Measurements from ENCODE around the gene CASZ1. TPM values are rescaled to one million over a fixed set of nuclear protein-coding genes. Genes with fewer than 3 reads are reported as not detected.

Gene CASZ1
- polyA plus RNA-seq, 3 donors = 0.30 to 3.7 (median 0.50) TPM

DNA sequence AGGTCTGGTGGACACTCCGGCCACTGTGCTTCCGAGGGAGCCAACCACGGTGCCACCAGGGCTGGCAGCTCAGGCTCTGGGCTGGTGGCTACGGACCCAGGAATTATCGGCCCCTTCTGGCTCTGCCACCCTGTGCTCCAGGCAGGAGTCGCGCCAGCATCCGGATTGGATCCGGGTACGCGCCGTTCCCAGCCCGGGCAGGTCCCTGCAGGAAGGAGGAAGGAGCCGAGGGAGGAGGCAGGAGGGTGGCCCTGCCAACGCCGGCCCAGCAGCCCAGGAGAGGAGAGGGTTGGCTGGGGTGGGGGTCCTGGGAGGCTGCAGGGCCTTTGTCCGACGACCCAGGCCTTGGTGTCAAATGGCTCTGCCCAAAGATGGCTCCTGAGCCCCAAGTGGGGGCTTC, 160.5 kb downstream of the CASZ1 start:
- H3K27ac ChIP-seq (ENCODE audit: low read depth in 1 of 2, low read length in 2 of 2) = no peak overlapping the region
- H4K20me1 ChIP-seq (ENCODE audit: insufficient read depth, low read length) = no peaks in the 10 kb centered on the region
- Mint-ChIP-seq H3K9me3 (peaks cover 0 to 7% (median 5%) of the 10 kb centered on the region in 7 donors), H3K4me1 (no peaks in the 10 kb centered on the region), H3K27ac (no peak overlapping the region), H3K4me3 (no peak overlapping the region), H3K36me3 (peaks cover 15 to 17% of the 10 kb centered on the region in 2 donors), H3K27me3 (ENCODE audit: low read depth in 3 of 3) (peaks cover 23 to 43% (median 31%) of the 10 kb centered on the region in 3 donors)
- no peak for DNase-seq
- peaks cover 5 to 23% of the 10 kb centered on the region in 2 donors for H3K27me3 ChIP-seq (ENCODE audit: control insufficient read depth in 2 of 2, insufficient read depth in 2 of 2, low read length in 2 of 2)
- H3K36me3 ChIP-seq (replicated peaks in 1 of 2; ENCODE audit: control insufficient read depth in 1 of 2, insufficient read depth in 2 of 2, low read length in 2 of 2) = peaks cover 3 to 4% of the 10 kb centered on the region in 2 donors
- WGBS (ENCODE audit: insufficient coverage) = 97% methylated on average over 17 of the region's 18 CpGs
- no peak overlapping the region for H3K9ac ChIP-seq (ENCODE audit: insufficient read depth, low read length, poor library complexity, severe bottlenecking)
- TF ChIP-seq, protein P1, sequence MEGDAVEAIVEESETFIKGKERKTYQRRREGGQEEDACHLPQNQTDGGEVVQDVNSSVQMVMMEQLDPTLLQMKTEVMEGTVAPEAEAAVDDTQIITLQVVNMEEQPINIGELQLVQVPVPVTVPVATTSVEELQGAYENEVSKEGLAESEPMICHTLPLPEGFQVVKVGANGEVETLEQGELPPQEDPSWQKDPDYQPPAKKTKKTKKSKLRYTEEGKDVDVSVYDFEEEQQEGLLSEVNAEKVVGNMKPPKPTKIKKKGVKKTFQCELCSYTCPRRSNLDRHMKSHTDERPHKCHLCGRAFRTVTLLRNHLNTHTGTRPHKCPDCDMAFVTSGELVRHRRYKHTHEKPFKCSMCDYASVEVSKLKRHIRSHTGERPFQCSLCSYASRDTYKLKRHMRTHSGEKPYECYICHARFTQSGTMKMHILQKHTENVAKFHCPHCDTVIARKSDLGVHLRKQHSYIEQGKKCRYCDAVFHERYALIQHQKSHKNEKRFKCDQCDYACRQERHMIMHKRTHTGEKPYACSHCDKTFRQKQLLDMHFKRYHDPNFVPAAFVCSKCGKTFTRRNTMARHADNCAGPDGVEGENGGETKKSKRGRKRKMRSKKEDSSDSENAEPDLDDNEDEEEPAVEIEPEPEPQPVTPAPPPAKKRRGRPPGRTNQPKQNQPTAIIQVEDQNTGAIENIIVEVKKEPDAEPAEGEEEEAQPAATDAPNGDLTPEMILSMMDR (IDR thresholded peaks at IDR 0.05) = no peak
- no peak overlapping the region for H3K4me2 ChIP-seq (replicated peaks; ENCODE audit: extremely low read depth, low read length, poor library complexity, severe bottlenecking)
- H3K9me3 ChIP-seq (replicated peaks in 1 of 2; ENCODE audit: control insufficient read depth in 1 of 2, insufficient read depth in 1 of 2, low read length in 2 of 2) = no peaks in the 10 kb centered on the region
- no peak overlapping the region for H2AFZ ChIP-seq (ENCODE audit: insufficient read depth, low read depth, low read length, poor library complexity, severe bottlenecking)
- intact Hi-C loops (cut with micrococcal nuclease) = no loop called here
- H3K4me3 ChIP-seq (replicated peaks in 1 of 3; ENCODE audit: low read depth in 2 of 3, low read length in 3 of 3) = no peak overlapping the region
- no peaks in the 10 kb centered on the region for H3K79me2 ChIP-seq (ENCODE audit: insufficient read depth, low read length)
- no peaks in the 10 kb centered on the region for H3K4me1 ChIP-seq (ENCODE audit: control insufficient read depth in 1 of 2, insufficient read depth in 2 of 2, low read length in 2 of 2)

DNA sequence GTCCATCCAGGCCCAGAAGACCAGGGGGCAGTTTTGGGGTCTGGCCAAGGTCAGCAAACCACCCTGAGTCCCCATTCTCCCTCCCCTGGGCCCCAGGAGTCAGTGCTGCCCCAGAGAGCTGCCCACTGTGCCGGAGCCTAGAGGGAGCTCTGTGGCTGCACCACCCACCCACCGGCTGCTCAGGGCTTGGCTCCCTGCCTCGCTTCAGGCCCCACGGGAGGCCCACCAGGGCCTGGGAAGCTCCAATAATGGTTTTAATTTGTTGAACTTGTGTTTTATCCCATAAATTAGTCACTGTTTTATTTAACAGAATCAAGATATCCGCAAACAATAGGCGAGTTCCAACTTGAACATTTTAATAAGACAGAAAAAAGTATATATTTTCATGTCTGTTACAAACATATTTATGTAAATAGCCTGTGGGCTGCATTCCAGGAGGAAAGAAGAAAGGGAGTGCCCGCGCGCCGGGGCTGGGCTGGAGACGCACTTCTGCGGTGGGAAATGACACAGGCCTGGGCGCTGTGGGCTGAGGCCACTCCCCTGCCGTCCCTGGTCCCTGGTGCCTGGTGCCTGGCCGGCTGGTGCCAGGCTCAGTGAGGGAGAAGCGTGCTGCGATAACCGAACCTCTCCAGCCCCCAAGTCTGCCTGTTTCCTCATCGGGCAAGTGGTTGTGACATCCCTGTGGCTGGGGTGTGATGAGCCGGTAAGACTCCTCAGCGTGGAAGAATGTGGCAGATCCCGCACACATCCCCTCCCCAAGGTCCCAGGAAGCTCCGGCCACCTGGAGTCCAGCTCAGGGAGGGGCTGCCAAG, 161.2 kb downstream of the CASZ1 start:
- intact Hi-C loops (cut with micrococcal nuclease) = no loop called here
- peaks cover 4 to 10% of the 10 kb centered on the region in 2 donors for H3K36me3 ChIP-seq (replicated peaks in 1 of 2; ENCODE audit: control insufficient read depth in 1 of 2, insufficient read depth in 2 of 2, low read length in 2 of 2)
- no peak overlapping the region for H3K4me3 ChIP-seq (replicated peaks in 1 of 3; ENCODE audit: low read depth in 2 of 3, low read length in 3 of 3)
- peaks cover 0 to 7% (median 5%) of the 10 kb centered on the region in 7 donors for H3K9me3 Mint-ChIP-seq
- H3K4me3 Mint-ChIP-seq = no peak overlapping the region
- peaks cover 24 to 42% (median 29%) of the 10 kb centered on the region in 3 donors for H3K27me3 Mint-ChIP-seq (ENCODE audit: low read depth in 3 of 3)
- no peak overlapping the region for H3K4me2 ChIP-seq (replicated peaks; ENCODE audit: extremely low read depth, low read length, poor library complexity, severe bottlenecking)
- DNase-seq = no peak
- H3K4me1 ChIP-seq (ENCODE audit: control insufficient read depth in 1 of 2, insufficient read depth in 2 of 2, low read length in 2 of 2) = no peaks in the 10 kb centered on the region
- H3K27ac ChIP-seq (ENCODE audit: low read depth in 1 of 2, low read length in 2 of 2) = no peak overlapping the region
- H3K79me2 ChIP-seq (ENCODE audit: insufficient read depth, low read length) = no peaks in the 10 kb centered on the region
- H3K27ac Mint-ChIP-seq = no peak overlapping the region
- H3K9ac ChIP-seq (ENCODE audit: insufficient read depth, low read length, poor library complexity, severe bottlenecking) = no peak overlapping the region
- no peaks in the 10 kb centered on the region for H4K20me1 ChIP-seq (ENCODE audit: insufficient read depth, low read length)
- H2AFZ ChIP-seq (ENCODE audit: insufficient read depth, low read depth, low read length, poor library complexity, severe bottlenecking) = no peak overlapping the region
- peaks cover 5 to 23% of the 10 kb centered on the region in 2 donors for H3K27me3 ChIP-seq (ENCODE audit: control insufficient read depth in 2 of 2, insufficient read depth in 2 of 2, low read length in 2 of 2)
- TF ChIP-seq, protein P1 (IDR thresholded peaks at IDR 0.05) = no peak
- no peaks in the 10 kb centered on the region for H3K9me3 ChIP-seq (replicated peaks in 1 of 2; ENCODE audit: control insufficient read depth in 1 of 2, insufficient read depth in 1 of 2, low read length in 2 of 2)
- H3K4me1 Mint-ChIP-seq = no peaks in the 10 kb centered on the region
- peaks cover 19 to 21% of the 10 kb centered on the region in 2 donors for H3K36me3 Mint-ChIP-seq
- WGBS (ENCODE audit: insufficient coverage) = 73% methylated on average over 9 of the region's 23 CpGs

All from CD14-positive monocyte (primary cell).